MV-4-11 (cell line): ENCODE results near the gene PTPRK.

Source experiments
- DNase-seq: peaks from one replicate; lab custom pipeline; 2025; lab: John Stamatoyannopoulos, UW

The PTPRK gene

DNA sequence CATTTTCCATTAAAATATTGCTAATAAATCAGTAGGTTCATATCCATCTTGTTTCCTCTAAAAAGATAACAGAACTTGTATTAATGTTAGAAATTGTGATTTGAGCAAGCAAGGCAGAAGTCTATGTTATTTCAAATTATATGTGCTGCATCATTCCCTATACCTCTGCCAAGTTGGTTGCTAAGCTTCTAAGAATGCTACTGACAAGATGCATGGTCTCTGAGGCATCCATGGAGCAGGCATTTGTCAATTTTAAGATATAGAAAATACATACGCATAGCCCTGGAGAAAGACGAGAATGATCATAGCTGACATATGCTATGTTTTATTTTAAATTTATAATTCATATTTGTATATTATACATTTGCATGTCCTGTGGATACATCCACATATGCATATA lies 451.2 kb downstream of the PTPRK start:
- no peak for DNase-seq

DNA sequence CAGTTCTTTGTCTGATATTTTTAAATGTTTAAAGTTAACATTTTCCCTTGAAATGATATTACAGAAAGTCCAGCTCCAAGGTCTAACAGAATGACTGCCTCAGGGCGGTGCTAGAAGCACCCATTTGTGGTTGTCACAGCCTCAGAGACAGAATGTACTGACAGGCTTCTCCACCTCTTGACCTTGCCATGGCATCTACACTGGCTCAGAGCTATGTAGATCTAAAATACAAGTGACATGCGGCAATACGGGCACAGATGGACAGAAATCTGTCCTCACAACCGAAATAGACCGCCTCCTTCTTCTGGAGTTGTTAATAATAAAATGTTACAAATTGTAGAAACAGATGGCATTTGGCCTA lies 452.3 kb downstream of the PTPRK start:
- DNase-seq, result no peak

DNA sequence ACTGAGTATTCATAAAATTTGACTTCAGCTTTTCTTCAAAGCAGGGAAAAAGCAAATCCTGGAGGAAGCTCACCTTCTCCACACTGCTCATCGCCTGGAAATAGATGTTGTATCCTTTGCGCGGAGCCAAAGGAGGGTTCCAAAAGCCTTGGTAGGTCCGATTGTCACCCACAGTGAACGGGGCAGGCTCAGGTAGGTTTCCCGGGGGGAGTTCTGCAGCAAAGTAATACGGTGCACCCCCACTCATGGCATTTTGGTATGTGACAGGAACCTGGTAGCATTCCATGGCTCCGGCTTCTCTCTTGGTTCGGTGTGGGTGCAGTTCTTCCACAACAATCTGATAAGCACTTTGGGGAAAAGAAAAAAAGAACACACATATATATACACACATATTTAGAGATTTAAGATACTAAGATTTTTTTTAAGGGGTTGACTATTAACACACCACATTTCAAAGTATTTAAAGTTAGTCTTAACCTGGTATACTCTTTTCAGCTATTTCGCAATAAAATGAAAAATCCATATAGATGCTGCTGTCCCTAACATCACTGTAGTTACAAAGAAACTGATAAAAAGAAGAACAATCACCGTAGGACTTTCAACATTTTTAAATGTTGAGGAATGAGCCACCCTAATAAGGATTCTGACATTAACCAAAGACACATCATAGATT lies 452.8 kb downstream of the PTPRK start:
- DNase-seq, result no peak

GRCh38 chr6:128065072-128065471 lies 455.3 kb downstream of the PTPRK start:
- no peak for DNase-seq

DNA sequence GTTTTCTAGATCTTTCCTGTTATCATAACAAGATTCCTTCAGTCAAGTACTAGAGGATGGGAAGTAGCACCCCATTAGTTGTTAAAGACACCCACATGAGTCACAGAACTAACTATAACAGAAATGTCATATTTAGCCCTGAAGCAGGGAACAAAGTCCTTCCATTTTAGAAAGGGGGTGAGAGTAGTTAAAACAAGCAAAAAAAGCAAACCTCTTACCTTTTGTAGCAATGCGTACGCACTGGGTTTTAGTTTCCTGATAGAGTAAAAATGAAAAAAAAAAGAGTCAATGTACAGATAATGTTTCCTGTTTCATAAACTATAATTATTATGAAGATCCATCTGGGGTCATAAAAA lies 455.9 kb downstream of the PTPRK start:
- DNase-seq, result no peak

GRCh38 chr6:128063850-128064539 lies 456.4 kb downstream of the PTPRK start:
- DNase-seq, result no peak

GRCh38 chr6:128062882-128063603 lies 457.4 kb downstream of the PTPRK start:
- no peak for DNase-seq

GRCh38 chr6:128057946-128058345 lies 462.5 kb downstream of the PTPRK start:
- DNase-seq, result no peak

- DNase-seq, result no peak
Observed at GRCh38 chr6:128057541-128057940, 462.9 kb downstream of the PTPRK start.

DNA sequence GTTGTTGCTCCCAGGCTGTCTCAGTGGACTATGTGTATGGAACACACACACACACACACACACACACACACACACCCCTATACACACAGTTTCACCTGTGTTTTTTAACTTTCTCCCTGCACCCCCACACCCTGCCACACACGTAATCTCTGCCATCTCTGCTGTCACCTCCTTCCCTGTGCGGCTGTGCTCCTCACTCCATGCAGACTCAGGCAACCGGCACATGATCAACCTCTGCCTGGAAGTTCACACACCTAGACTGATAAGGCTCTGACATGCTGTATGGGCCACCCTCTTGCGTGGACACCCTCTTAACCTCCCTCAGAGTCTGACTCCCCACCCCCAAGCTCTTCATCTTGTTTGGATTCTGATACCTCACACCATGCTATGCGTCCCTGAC lies 467.3 kb downstream of the PTPRK start:
- no peak for DNase-seq

- DNase-seq, result no peak
Observed at GRCh38 chr6:128047989-128048388, 472.4 kb downstream of the PTPRK start.

DNA sequence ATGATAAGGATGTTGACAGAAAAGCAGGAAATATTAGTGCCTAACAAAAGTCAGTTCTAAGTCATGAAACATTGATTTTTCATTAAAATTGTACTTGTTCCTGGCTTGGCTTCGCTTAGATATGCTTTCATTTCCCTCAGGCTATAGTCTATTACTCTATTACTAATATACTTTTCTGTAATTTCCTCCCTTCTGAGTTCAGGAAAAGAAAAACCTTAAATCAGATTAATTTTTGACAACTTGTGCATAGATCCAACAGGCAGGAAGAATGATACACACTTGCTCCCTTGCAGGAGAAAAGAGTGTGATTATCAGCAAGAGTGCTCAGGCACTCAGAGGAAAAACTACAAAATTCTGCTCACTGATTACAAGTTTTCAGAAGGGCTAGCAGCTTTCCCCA lies 474.4 kb downstream of the PTPRK start:
- no peak for DNase-seq

DNA sequence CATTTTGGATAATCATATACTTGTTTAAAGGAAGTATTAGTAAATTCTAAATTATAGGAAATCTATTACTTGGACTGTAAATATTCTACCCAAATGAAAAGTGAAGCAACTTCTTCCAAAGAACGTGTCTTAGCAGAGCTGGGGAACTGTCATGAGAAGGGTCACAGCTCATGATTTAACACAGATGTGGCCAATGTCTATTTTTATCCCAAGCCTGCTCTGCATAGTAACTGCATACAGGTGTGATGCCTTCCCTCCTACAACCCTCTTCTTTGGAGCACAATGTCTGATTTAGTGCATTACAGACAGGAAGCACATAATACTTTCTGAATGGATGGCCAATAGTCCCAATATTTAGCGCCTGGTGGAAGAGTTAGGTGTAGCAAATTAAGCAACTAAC lies 480.9 kb downstream of the PTPRK start:
- no peak for DNase-seq

- peak; percentile 29 for DNase-seq
Observed at GRCh38 chr6:128036808-128037570, 483.4 kb downstream of the PTPRK start.

DNA sequence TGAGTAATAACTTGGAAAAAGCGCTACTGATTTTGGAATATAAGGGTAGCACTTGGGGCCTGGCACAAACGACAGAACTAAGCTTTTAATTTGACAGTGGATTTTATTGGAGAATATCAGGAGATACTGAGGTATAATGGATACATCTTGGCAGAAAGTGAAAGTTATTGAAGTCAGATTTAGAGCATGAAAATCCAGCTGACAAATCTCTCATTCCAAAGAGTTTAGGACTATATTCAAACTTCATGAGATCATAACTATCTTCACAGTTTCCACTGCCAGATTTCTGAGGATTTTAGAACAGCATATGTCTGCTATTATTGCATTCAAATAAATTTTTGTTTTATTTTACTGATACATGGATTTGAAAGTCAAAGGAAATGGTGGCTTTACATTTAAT lies 487.2 kb downstream of the PTPRK start:
- no peak for DNase-seq

DNA sequence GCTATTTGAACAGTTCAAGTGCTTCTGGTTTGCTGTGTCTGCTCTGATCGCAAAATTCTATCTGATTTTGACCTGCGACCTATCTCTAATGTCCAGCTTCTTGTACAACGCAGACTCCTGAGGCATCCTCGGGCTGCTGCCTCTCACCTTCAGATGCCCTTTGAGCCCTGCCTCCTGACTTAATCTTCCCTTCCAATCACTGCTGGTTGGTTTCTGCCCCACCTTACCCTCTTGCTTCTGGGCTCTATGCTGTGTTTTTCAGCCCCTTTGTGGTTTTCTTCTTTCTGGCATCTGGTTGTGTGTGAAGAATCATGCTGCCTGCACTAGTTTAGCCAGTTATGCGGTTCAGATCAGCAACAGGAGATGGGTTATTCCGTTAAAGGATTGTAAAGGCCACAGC lies 488.4 kb downstream of the PTPRK start:
- DNase-seq, result no peak

DNA sequence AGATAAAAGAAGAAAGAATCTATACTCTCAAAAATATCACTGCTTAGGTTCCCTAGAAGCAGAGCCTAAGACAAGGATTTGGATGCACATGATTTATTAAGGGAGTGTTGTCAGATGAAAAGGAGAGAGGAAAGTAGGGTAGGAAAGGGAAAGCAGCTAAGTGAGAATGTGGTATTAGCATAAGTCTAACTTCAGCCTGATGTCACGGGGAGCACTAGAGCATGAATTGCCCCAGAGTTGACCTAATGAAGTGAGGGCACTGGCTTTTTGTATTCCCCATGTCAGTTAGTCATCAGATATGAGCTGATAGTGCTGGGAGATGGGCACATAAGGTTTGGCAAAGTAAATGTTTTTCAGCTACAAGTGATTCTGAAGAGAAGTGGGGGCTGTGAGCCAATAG lies 490.6 kb downstream of the PTPRK start:
- DNase-seq, result no peak

- DNase-seq, result no peak
Observed at GRCh38 chr6:128028183-128028582, 492.2 kb downstream of the PTPRK start.

- DNase-seq, result no peak
Observed at GRCh38 chr6:128025478-128025877, 494.9 kb downstream of the PTPRK start.

DNA sequence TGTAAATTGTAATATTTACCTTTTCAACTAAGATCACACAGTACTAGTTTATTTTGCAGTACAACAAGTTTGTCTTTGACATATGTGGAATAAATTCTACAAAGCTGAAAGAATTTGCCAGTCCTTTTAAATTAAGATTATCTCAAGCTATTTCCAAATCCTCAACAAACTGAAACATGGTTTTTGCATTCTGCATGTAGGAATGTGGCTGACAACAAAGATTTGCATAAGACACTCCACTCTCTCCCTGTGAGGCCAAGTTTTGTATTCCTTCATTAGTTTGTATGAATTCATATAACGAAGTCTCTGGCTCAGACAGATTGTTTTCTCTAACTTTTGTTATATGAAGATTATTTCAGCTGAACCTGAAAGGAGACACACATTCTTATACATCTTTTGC lies 495.4 kb downstream of the PTPRK start:
- no peak for DNase-seq

DNA sequence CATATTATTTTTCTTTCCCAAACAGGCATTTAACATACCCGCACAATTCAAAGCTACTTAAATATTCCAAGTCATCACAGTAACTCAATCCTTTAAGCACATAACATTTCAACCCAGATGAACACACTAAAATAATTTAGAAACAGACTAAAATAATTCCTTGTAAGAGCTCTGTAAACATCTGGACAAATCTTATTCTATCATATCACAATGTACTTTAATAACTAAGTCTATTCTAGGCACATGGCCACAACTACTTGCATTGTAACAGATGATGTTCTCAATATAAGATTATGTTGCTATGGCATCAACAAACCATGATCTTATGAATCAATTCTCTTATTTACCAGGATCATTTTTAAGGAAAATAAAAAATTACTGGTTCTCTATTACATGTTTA lies 496.4 kb downstream of the PTPRK start:
- DNase-seq, result no peak

GRCh38 chr6:128018821-128019220 lies 501.6 kb downstream of the PTPRK start:
- DNase-seq, result no peak

GRCh38 chr6:128017288-128017687 lies 503.1 kb downstream of the PTPRK start:
- DNase-seq, result no peak
